GM23338 (cell line): Measurements from ENCODE around the gene DDB1. TPM values are rescaled to one million over a fixed set of nuclear protein-coding genes. Genes with fewer than 3 reads are reported as not detected.

ENCODE experiments used
- ATAC-seq: fragments of 200-7000 bp; cut with Tn5 transposase; 3 replicates; pipeline ENCODE4 v1.9.1; 2020
- DNase-seq: peaks from one replicate; pipeline ENCODE4 v3.0.0-alpha.2; 2015; ENCODE audit warnings: low spot score
- H2AFZ ChIP-seq: fragments of 200-600 bp; sonication (generic); 2 replicates; pipeline ENCODE4 v1.8.0; 2016; ENCODE audit warnings: antibody characterized with exemption, mild to moderate bottlenecking, moderate library complexity
- H3F3A ChIP-seq: fragments of 200-600 bp; sonication (generic); replicated peaks from 2 replicates; pipeline ENCODE4 v1.8.0; 2017; ENCODE audit warnings: antibody characterized with exemption, mixed run types, low read depth
- H3K27ac ChIP-seq: fragments of 200-600 bp; sonication (generic); 2 replicates; pipeline ENCODE4 v1.6.1; 2016; ENCODE audit warnings: low read depth
- H3K27me3 ChIP-seq: fragments of 200-600 bp; sonication (generic); 2 replicates; pipeline ENCODE4 v1.8.0; 2016; ENCODE audit warnings: mild to moderate bottlenecking, mixed run types, moderate library complexity; ENCODE audit not compliant: insufficient read depth
- H3K36me3 ChIP-seq: fragments of 200-600 bp; sonication (generic); 2 replicates; pipeline ENCODE4 v1.8.0; 2016; ENCODE audit warnings: mild to moderate bottlenecking; ENCODE audit not compliant: insufficient read depth
- H3K4me1 ChIP-seq: fragments of 200-600 bp; sonication (generic); 2 replicates; pipeline ENCODE4 v1.8.0; 2016; ENCODE audit warnings: mild to moderate bottlenecking, moderate library complexity; ENCODE audit not compliant: insufficient read depth
- H3K4me2 ChIP-seq: fragments of 200-600 bp; sonication (generic); 2 replicates; pipeline ENCODE4 v1.7.1; 2017; ENCODE audit warnings: mixed run types
- H3K4me3 ChIP-seq: fragments of 200-600 bp; sonication (generic); 2 replicates; pipeline ENCODE4 v1.6.1; 2016; ENCODE audit warnings: mixed run types
- H3K79me2 ChIP-seq: fragments of 200-600 bp; sonication (generic); replicated peaks from 2 replicates; pipeline ENCODE4 v1.8.0; 2017; ENCODE audit warnings: mild to moderate bottlenecking; ENCODE audit not compliant: insufficient read depth
- H3K9me2 ChIP-seq: fragments of 200-600 bp; sonication (generic); 2 replicates; pipeline ENCODE4 v1.8.0; 2017; ENCODE audit not compliant: insufficient read depth
- H4K20me1 ChIP-seq: fragments of 200-600 bp; sonication (generic); replicated peaks from 2 replicates; pipeline ENCODE4 v1.8.0; 2017; ENCODE audit warnings: mild to moderate bottlenecking; ENCODE audit not compliant: insufficient read depth
- H3K27ac Mint-ChIP-seq: 2 replicates; pipeline ENCODE4 v1.8.0; 2020; ENCODE audit warnings: inconsistent platforms, mild to moderate bottlenecking, moderate library complexity, mixed read lengths
- H3K27me3 Mint-ChIP-seq: 3 replicates; pipeline ENCODE4 v1.8.0; 2022; ENCODE audit warnings: low read depth, mild to moderate bottlenecking, moderate library complexity, mixed read lengths, inconsistent platforms; ENCODE audit not compliant: insufficient read depth, poor library complexity
- H3K36me3 Mint-ChIP-seq: 3 replicates; pipeline ENCODE4 v1.8.0; 2021; ENCODE audit warnings: low read depth, mild to moderate bottlenecking, inconsistent platforms, moderate library complexity, mixed read lengths
- H3K4me1 Mint-ChIP-seq: 3 replicates; pipeline ENCODE4 v1.8.0; 2020; ENCODE audit warnings: mild to moderate bottlenecking, inconsistent platforms, mixed read lengths
- H3K4me3 Mint-ChIP-seq: 3 replicates; pipeline ENCODE4 v1.8.0; 2021; ENCODE audit warnings: moderate library complexity, mild to moderate bottlenecking, inconsistent platforms, mixed read lengths
- H3K9me3 Mint-ChIP-seq: 3 replicates; pipeline ENCODE4 v1.8.0; 2020; ENCODE audit warnings: moderate library complexity, mild to moderate bottlenecking, inconsistent platforms, mixed read lengths
- CREB1 ChIP-seq: fragments of 250-450 bp; sonication (Bioruptor Pico); IDR thresholded peaks from 2 replicates; pipeline ENCODE4 v1.5.0; 2020; ENCODE audit warnings: low read depth, mild to moderate bottlenecking, moderate library complexity
- EZH2 ChIP-seq: fragments of 200-600 bp; sonication (generic); IDR thresholded peaks from one replicate; pipeline ENCODE4 v1.8.0; 2017; ENCODE audit warnings: antibody characterized with exemption, mild to moderate bottlenecking, low read depth; ENCODE audit not compliant: unreplicated experiment
- EZH2phosphoT487 ChIP-seq: fragments of 200-600 bp; sonication (generic); IDR thresholded peaks from one replicate; pipeline ENCODE4 v1.8.1; 2018; ENCODE audit warnings: antibody characterized with exemption; ENCODE audit not compliant: unreplicated experiment
- JUNB ChIP-seq: IDR thresholded peaks from one replicate; pipeline ENCODE4 v1.6.1; 2016; ENCODE audit warnings: antibody characterized with exemption; ENCODE audit not compliant: unreplicated experiment
- NANOG ChIP-seq: IDR thresholded peaks from 2 replicates; pipeline ENCODE4 v1.6.1; 2016; ENCODE audit warnings: antibody characterized with exemption, borderline replicate concordance
- POLR2AphosphoS5 ChIP-seq: IDR thresholded peaks from 2 replicates; pipeline ENCODE4 v1.6.1; 2016; ENCODE audit warnings: antibody characterized with exemption, low read depth
- STAT1 ChIP-seq: IDR thresholded peaks from one replicate; pipeline ENCODE4 v1.6.1; 2016; ENCODE audit warnings: antibody characterized with exemption; ENCODE audit not compliant: unreplicated experiment
- ZNF114 ChIP-seq: fragments of 250-450 bp; sonication (Bioruptor Pico); IDR thresholded peaks from 2 replicates; pipeline ENCODE4 v1.5.0; 2020; ENCODE audit warnings: mild to moderate bottlenecking, moderate library complexity
- ZNF331 ChIP-seq: fragments of 250-450 bp; sonication (Bioruptor Pico); IDR thresholded peaks from 2 replicates; pipeline ENCODE4 v1.5.0; 2020; ENCODE audit warnings: low read depth, mild to moderate bottlenecking, moderate library complexity
- polyA plus RNA-seq: library from polyadenylated mRNA; unstranded; fragments of >200 nt; fragmentation: Nextera tagmentation; extraction: Ambion mirVana; gene quantifications from 2 replicates; pipeline ENCODE4 v1.2.1, GENCODE V29; 2016
- total RNA-seq: library from RNA; depleted of rRNA; stranded (reverse); fragments of >200 nt; shearing (Covaris generic); gene quantifications from 2 replicates; pipeline ENCODE4 v1.2.3, GENCODE V29; 2014
- TF ChIP-seq, protein P1 (sequence below): IDR thresholded peaks from one replicate; pipeline ENCODE4 v1.6.1; 2018; ENCODE audit warnings: antibody characterized with exemption; ENCODE audit not compliant: unreplicated experiment
- TF ChIP-seq, protein P2 (sequence below), 2 experiments: fragments of 200-600 bp in 1 of 2; sonication (generic) in 1 of 2; conservative IDR thresholded peaks; 2 replicates each; pipeline versions ENCODE4 v1.5.1 to v1.6.1; 2016 to 2017; ENCODE audit warnings: antibody characterized with exemption in 2 of 2, low read depth in 2 of 2, mild to moderate bottlenecking in 2 of 2, moderate library complexity in 1 of 2
- TF ChIP-seq, protein P3 (sequence below): IDR thresholded peaks from 2 replicates; pipeline ENCODE4 v1.6.1; 2016; ENCODE audit warnings: antibody characterized with exemption

DDB1 gene
- total and polyA plus RNA-seq, 2 experiments from 2014 or later = 102 to 282 TPM

DNA sequence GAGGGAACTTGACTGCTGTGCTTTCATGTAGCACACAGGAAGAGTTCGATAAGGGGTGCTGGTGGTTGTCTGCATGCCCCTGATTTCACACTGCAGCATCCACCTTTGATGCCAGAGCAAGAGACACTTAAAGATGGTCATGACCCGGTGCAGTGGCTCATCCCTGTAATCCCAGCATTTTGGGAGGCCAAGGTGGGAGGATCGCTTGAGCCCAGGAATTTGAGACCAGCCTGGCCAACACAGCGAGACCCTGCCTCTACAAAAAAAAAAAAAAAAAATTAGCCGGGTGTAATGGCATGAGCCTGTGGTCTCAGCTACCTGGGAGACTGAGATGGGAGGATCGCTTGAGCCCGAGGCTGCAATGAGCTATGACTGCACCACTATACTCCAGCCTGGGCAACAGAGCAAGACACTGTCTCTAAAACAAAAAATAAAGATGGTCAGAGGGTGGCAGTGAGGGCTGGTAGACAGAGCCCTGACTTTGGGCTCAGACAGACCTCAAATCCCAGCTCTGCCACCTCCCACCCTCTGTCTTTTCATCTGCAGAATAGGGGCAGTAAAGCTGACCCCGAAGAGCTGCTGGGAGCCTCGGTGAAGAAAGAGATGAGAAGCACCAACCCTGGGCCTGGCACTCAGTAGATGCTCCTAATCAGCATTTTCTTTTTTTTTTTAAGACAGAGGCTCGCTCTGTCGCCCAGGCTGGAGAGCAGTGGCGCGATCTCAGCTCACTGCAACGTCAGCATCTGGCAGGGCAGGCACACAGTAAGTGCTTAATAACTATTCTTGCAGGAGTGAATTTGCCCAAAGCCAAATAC, 55.5 kb downstream of the DDB1 start (continued):
- TF ChIP-seq, protein P1, sequence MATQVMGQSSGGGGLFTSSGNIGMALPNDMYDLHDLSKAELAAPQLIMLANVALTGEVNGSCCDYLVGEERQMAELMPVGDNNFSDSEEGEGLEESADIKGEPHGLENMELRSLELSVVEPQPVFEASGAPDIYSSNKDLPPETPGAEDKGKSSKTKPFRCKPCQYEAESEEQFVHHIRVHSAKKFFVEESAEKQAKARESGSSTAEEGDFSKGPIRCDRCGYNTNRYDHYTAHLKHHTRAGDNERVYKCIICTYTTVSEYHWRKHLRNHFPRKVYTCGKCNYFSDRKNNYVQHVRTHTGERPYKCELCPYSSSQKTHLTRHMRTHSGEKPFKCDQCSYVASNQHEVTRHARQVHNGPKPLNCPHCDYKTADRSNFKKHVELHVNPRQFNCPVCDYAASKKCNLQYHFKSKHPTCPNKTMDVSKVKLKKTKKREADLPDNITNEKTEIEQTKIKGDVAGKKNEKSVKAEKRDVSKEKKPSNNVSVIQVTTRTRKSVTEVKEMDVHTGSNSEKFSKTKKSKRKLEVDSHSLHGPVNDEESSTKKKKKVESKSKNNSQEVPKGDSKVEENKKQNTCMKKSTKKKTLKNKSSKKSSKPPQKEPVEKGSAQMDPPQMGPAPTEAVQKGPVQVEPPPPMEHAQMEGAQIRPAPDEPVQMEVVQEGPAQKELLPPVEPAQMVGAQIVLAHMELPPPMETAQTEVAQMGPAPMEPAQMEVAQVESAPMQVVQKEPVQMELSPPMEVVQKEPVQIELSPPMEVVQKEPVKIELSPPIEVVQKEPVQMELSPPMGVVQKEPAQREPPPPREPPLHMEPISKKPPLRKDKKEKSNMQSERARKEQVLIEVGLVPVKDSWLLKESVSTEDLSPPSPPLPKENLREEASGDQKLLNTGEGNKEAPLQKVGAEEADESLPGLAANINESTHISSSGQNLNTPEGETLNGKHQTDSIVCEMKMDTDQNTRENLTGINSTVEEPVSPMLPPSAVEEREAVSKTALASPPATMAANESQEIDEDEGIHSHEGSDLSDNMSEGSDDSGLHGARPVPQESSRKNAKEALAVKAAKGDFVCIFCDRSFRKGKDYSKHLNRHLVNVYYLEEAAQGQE = no peak
- no peak for TF ChIP-seq EZH2phosphoT487

DNA sequence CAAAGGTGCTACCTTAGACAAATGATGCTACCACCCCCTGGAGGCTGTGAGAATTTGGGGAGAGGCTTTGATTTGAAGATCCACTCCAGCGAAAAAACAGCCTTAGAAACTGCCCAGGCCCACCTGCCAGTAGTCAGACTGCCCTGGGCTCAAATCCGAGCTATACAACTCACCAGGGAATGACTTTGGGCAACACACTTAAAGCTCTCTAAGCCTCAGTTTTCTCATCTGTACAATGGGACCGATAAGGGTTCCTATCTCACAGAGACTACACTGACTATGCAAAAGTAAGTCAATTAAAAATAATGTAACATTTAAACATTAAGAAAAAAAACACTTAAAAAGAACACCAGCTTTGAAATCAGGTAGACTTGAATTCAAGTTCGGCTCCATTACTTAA, 57.7 kb downstream of the DDB1 start:
- no peaks in the 10 kb centered on the region for H3K79me2 ChIP-seq
- H3K36me3 ChIP-seq = peaks cover 5% of the 10 kb centered on the region; the same call in 1 of the 2 replicates
- ATAC-seq (no peak), DNase-seq (no peak)
- H4K20me1 ChIP-seq = peaks cover 3% of the 10 kb centered on the region; the same call in 1 of the 2 replicates
- Mint-ChIP-seq H3K4me3 (no peak overlapping the region), H3K27ac (no peak overlapping the region), H3K27me3 (peaks cover 5% of the 10 kb centered on the region), H3K4me1 (peaks cover 17% of the 10 kb centered on the region), H3K9me3 (no peaks in the 10 kb centered on the region), H3K36me3 (peaks cover 20% of the 10 kb centered on the region; the same call in 2 of the 3 replicates)
- no peaks in the 10 kb centered on the region for H3K4me1 ChIP-seq
- no peaks in the 10 kb centered on the region for H3K27me3 ChIP-seq
- no peaks in the 10 kb centered on the region for H3F3A ChIP-seq
- H3K9me2 ChIP-seq = no peaks in the 10 kb centered on the region
- no peak overlapping the region for H2AFZ ChIP-seq
- no peak overlapping the region for H3K4me3 ChIP-seq
- H3K4me2 ChIP-seq = no peak overlapping the region
- no peak overlapping the region for H3K27ac ChIP-seq
- TF ChIP-seq, protein P2, sequence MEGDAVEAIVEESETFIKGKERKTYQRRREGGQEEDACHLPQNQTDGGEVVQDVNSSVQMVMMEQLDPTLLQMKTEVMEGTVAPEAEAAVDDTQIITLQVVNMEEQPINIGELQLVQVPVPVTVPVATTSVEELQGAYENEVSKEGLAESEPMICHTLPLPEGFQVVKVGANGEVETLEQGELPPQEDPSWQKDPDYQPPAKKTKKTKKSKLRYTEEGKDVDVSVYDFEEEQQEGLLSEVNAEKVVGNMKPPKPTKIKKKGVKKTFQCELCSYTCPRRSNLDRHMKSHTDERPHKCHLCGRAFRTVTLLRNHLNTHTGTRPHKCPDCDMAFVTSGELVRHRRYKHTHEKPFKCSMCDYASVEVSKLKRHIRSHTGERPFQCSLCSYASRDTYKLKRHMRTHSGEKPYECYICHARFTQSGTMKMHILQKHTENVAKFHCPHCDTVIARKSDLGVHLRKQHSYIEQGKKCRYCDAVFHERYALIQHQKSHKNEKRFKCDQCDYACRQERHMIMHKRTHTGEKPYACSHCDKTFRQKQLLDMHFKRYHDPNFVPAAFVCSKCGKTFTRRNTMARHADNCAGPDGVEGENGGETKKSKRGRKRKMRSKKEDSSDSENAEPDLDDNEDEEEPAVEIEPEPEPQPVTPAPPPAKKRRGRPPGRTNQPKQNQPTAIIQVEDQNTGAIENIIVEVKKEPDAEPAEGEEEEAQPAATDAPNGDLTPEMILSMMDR (conservative IDR thresholded peaks at IDR 0.05; ENCODE audit: low read depth in 2 of 2) = no peak
- no peak for TF ChIP-seq JUNB
- TF ChIP-seq NANOG = no peak
- TF ChIP-seq EZH2 = no peak
- no peak for TF ChIP-seq CREB1 (CRISPR knock-in tag)
- TF ChIP-seq STAT1 = no peak
- no peak for TF ChIP-seq ZNF331 (CRISPR knock-in tag)
- TF ChIP-seq, protein P1 = no peak
- TF ChIP-seq, protein P3, sequence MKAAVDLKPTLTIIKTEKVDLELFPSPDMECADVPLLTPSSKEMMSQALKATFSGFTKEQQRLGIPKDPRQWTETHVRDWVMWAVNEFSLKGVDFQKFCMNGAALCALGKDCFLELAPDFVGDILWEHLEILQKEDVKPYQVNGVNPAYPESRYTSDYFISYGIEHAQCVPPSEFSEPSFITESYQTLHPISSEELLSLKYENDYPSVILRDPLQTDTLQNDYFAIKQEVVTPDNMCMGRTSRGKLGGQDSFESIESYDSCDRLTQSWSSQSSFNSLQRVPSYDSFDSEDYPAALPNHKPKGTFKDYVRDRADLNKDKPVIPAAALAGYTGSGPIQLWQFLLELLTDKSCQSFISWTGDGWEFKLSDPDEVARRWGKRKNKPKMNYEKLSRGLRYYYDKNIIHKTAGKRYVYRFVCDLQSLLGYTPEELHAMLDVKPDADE = no peak
- TF ChIP-seq EZH2phosphoT487 = no peak
- no peak for TF ChIP-seq POLR2AphosphoS5
- TF ChIP-seq ZNF114 (CRISPR knock-in tag) = no peak
